HG03108 (cell line): Measurements from ENCODE around the gene PC.
"Not testable (repeated sequence)": the region's sequence is repeated elsewhere in the genome, so short reads cannot be mapped to it uniquely, and the experiment has no call there.

Experiments
- ATAC-seq: cut with Tn5 transposase; IDR thresholded peaks from one replicate; pipeline ENCODE4 v1.9.1; 2021; ENCODE audit warnings: moderate library complexity; ENCODE audit not compliant: unreplicated experiment

Gene PC

DNA sequence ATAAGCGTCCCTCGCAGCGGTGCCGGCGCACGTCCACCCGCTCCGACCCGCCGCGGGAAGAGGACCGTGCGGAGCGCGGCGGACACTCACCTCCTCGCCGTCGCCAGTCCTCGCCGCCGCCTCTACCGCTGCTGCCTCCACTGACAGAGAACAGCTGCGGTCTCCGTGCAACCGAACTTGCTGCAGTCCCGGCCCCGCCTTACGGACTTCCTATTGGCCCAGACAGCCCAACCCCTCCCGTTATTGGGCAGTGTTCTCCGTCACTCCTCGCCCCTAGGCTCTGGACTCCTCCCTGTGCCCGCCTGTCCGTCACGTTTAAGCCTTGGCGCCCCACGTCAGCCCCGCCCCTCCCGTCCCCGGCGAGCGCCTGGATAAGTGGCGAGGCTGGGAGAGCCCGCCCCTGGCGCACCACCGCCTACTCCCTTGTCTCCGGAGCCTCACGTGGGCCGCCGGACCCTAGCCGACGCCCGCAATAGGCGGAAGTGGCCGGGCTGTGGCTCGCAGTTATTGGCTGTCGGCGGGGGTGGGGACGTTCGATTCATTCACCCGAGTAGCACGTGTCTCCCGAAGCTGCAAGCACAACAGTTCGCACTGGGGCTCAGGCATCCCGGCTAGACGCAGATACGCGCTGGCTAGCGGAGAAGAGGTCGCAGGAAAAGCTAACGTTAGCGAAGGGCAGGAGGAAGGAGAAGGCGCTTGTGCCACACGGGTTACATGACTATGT lies at the start of gene PC:
Gene PC, minus strand, starts transcription at position 152 of the 724 bp plus-strand sequence. CDS start 86,224 bp downstream, outside the sequence.
- ATAC-seq: peak; percentile 95

DNA sequence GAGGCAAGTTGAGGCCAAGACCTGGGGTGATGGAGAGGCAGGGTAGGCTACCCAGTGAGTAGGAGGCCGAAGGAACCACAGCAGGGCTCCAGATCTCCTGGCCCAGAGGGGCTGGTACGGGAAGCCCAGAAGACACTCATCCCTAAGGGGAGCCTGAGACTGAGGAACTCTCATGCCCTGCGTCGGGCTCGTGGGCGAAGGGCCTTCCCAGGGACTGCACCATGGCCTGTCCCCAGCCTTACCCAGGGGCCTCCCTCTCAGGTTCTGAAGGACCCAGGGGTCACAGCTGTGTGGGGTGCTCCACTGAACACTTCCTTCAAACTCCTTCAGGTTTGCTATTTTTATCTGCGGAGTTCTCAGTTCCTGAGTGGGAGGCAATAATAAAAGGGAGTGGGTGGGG lies 48.9 kb upstream of the PC start:
- ATAC-seq: no peak

- no peak for ATAC-seq
Measured at GRCh38 chr11:67006029-67006884, 48.1 kb upstream of the PC start.

- not testable (repeated sequence) for ATAC-seq
Measured at GRCh38 chr11:67005200-67005599, 47.0 kb upstream of the PC start.

DNA sequence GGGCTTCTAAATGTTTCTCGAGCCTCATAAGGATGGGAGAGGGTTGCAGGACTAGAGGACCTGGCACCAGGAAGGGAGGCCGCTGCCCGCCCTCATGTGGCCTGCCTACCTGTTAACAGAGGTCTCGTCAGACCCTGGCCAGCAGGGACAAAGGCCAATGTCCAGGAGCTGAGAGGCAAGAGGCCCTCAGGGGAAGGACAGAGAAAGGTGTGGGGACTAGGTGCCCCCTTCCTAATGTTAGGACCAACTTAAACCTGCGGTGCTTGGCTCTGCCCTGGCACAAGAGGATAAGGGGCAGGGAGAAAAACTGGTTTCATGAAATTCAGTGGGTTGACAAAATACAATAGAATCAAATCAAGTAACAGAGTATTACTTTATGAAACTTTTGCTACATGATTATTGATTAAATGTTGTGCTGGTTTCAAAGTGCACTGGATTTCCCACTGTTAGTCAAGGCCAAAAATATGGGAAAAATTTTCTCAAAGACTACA lies 44.8 kb upstream of the PC start:
- ATAC-seq: no peak

DNA sequence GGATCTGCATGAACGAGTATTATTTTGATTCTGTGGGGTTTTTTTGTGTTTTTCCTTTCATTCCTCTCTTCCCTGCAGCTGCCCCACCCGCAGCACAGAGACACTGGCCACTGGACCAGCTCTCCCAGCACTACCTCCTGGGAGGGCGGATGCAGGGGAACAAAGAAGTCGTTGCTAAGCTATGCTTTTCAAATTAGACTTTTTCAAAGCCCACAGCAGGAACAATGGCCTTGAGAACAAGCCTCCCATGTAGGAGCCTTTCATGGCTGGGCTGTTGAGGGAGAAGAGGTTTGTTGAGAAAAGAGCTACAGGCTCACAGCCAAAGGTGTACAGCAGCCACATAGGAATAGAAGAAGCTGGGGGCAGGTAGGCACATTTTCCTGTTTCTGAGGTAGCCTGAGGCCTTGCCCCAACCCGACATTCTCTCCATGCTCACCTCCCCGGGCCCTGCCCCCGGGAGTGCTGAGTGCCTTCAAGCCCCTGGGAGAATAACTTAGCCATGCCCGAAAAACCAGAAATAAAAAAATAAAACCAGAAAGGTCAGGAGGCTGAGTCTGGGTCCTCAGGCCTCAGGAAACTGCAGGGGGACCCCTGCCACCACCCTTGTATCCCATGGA lies 44.2 kb upstream of the PC start:
- no peak for ATAC-seq

DNA sequence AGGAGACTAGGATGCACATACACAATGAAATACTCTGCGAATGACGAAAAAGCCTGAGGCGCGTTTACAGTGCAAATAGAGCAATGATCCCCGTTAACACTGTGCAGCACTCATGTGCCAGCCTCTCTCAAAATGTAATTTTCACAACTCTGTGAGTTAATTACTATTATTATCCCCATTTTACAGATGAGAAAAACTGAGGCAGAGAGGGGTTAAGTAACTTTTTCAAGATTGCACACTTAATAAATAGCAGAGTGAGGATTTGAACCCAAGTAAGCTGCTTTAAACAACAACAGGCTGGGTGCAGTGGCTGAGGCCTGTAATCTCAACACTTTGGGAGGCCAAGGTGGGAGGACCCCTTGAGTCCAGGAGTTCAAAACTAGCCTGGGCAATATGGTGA lies 43.1 kb upstream of the PC start:
- ATAC-seq: no peak

DNA sequence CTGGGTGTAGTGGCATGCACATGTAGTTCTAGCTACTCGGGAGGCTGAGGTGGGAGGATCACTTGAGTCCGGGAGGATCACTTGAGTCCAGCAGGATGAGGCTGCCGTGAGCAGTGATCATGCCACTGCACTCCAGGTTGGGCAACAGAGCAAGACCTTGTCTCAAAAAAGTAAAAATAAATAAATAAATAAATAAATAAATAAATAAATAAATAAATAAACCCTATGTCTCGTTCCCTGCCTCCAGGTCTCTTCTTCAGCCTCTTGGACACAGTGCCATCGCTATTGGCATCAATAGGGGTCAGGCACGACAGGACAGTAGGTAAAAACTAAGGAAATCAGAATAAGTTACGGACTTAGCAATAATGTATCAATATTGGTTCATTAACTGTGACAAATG lies 41.4 kb upstream of the PC start:
- ATAC-seq: no peak

- no peak for ATAC-seq
Measured at GRCh38 chr11:66996609-66997273, 38.6 kb upstream of the PC start.

GRCh38 chr11:66992041-66992440 lies 33.9 kb upstream of the PC start:
- no peak for ATAC-seq

GRCh38 chr11:66989360-66989759 lies 31.2 kb upstream of the PC start:
- ATAC-seq: not testable (repeated sequence)

DNA sequence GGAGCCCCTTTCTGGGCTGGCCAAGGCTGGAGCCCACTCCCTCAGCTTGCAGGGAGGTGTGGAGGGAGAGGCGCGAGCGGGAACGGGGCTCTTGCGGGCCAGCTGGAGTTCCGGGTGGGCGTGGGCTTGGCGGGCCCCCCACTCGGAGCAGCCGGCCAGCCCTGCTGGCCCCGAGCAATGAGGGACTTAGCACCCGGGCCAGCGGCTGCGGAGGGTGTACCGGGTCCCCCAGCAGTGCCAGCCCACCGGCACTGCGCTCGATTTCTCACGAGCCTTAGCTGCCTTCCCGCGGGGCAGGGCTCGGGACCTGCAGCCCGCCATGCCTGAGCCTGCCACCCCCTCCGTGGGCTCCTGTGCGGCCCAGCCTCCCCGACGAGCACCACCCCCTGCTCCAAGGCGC lies 30.6 kb upstream of the PC start:
- ATAC-seq: not testable (repeated sequence)

- ATAC-seq: no peak
Measured at GRCh38 chr11:66987924-66988637, 29.9 kb upstream of the PC start.

DNA sequence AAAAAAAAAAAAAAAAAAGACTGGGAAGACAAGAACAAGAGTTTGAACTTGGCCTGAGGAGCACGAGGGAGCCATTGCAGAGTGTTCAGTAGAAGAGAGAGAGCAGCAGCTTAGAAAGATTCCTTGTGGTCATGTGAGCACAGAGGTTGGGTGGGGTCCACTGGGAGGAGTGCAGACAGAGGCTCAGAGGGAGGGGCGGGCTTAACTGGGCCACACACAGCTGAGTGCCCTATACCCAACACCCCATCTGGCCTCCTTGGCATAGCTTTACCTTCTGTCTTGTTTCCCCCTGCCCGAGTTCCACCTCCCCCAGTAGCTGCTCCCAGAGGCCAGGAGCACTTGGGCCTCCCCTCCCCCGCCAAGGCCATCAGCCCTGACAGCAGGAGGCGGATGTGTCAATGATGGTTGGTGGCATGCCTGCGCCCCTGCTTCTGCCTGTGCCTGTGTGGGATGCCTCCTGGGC lies 29.0 kb upstream of the PC start:
- no peak for ATAC-seq

- no peak for ATAC-seq
Measured at GRCh38 chr11:66986178-66986545, 28.0 kb upstream of the PC start.

DNA sequence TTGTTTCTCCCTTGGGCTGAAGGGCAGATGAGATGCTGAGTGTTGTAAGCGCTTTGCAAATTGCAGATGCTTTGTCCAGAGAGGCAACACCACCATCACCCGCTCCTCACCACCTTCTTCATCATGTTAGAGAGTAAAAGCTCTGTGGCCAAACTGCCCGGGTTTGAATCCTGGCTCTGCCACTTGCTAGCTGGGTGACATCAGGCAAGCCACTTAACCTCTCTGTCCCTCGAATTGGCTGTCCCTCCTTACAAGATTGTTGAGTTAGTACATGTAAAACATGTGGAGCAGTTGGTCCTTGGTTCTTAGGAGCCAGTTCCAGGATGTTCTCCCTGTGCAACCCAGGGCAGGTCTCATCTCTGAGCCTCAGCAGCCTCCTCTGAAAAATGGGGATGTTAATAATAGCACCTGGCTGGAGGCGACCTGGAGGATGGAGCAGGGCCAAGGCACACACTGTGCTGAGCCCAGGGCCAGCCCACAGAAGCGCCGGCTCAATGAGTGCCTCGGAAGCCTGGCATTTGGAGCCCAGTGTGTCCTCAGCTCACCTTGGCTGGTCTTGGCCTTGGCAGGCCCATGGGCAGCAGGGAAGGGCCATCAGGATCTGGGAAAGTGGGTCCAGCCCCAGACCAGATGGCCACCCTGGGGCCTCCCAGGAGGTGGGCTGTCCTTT lies 27.5 kb upstream of the PC start:
- no peak for ATAC-seq

DNA sequence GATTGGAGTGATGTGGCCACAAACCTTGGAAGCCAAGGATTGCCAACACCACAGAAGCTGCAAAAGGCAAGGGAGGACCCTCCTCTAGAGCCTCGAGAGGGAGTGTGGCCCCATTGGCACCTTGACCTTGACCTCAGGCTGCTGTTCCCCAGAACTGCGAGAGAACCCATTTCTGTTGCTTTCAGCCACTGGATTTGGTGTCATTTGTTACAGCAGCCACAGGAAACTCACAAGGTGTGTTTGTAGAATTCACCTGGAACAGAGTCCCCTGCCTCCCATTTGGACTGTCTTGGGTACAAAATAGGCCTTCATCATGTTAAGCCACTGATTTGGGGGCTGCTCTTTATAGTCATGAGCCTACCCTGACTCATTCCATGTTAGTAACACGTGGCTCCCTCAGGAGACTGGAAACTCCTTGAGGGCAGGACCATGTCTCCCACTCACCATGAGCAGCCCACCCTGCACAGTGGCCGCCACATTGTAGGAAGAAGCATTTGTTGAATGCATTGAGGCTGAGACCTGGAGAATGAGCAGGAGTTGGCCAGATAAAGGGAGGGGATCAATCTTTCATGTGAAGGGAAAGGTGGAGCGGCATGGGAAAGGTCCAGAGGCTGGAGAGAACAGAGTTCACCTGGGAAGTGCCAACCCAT lies 25.2 kb upstream of the PC start:
- no peak for ATAC-seq

DNA sequence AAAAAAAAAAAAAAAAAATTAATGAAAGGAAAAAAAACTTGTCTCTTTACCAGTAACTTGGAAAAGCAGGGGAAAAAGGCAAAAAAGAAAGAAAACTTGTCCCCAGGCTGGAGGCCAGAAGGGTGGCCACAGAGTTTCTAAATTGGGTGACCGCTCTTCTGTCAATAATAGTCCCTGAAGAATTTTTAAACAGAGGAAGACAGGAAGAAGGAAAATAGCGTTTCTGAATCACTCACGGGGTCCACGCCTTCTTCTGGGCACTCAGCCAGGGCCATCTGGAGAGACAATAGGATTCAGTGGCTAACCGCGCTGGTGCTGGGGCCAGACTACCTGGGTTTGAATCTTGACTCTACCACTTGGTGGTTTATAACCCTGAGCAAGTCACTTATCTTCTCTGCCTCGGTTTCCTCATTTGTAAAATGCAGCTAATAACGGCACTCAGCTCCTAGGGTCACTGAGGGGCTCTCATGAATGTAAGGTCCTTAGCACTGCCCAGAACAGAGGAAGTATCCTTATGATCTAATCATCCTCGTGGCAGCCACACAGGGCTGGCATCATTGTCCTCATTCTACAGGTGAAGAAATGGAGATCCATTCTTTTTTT lies 23.9 kb upstream of the PC start:
- no peak for ATAC-seq
